Urothelium cell line (cell line): ENCODE results near the gene NR2F2.
A peak's percentile ranks its signal among the peaks of the same experiment; 100 is the strongest.

ENCODE experiments used
- DNase-seq: peaks from one replicate; pipeline ENCODE4 v3.0.0; 2011; ENCODE audit warnings: low spot score, mixed read lengths
- FAIRE-seq: peaks from 2 replicates; lab custom pipeline; 2011; peaks lifted over from hg19 to GRCh38; lab: Jason Lieb, UNC

The NR2F2 gene

DNA sequence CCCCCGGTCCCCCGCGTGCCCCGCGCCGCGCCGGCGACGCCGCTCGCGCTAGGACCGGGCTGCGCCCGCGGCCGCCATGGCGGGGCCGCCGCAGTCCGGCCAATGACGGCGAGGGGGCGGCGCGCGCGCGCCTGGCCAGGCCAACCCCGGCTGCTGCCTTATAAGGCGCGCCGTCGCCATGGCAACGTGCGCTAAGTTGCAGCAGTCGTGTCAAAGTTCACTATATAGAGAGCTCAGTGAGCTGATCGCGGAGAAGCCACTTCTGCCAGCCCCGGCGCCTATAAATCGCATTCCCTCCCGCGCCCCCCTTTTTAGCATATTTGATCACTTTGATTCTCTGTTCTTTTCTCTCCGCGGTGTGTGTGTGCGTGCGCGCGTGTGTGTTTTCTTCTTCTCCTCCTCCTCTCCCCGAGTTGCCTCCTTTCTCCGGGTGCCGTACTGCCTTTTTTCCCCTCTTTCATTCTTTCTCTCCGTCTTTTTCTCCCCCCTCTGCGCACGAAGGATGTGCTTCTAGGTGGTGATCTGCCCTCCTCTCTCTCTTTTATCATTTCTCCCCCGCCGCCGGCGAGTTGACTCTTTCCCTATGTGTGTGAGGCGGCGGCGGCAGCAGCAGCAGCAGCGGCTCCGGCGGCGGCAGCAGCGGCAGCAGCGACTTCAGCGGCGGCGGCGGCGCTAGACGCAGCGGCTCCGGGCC lies at the start of gene NR2F2:
NR2F2 (plus strand) TSS at position 251 of the 694 bp plus-strand sequence. CDS start 1,406 bp downstream, outside the sequence.
- peak; percentile 95 for DNase-seq
- no peak for FAIRE-seq

DNA sequence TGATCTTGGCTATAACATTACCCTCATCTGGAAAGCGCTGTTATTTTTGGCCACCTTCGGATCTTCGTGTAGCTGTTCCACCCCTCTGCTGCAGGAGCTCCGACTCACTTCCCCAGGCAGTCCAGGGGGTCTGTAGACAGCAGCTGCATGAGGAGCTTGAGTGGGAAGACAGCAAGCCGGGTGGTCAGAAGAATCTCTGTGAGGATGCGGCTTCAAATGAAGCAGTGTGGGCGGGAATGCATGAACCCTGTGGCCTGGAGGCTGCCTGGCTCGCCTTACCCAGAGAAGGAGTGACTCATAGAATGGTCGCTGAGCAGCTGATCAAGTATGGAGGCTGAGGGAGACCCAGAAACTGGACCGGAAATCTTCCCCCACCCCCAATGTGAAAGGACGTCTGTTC lies 45.2 kb upstream of the NR2F2 start:
- DNase-seq (peak; percentile 64), FAIRE-seq (peak; percentile 78)

DNA sequence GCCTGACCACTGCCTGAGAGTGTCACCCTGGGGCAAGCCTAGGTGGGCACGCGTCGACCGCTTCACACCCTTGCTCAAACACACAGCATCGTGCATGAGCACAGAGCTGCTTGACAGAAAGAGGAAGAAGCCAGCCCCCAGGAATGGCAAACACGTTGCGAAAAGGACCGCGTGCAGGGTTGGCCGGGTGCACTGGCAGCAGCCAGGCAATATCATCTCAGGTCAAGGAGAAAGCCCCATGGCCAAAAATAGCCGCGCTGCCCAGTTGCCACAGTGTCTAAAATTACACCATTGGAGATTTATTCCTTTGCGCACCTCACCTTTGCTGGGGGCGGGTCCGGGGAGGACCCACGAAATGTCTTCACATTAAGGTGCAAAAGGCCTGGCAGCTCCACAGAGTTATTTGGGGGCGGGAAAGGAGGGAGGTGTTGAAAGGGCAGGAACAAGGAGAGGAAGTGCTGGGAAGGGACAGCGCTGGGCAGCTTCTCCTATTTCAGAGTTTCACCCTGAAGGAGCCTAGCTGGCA lies 44.7 kb upstream of the NR2F2 start:
- no peak for FAIRE-seq
- DNase-seq = no peak

DNA sequence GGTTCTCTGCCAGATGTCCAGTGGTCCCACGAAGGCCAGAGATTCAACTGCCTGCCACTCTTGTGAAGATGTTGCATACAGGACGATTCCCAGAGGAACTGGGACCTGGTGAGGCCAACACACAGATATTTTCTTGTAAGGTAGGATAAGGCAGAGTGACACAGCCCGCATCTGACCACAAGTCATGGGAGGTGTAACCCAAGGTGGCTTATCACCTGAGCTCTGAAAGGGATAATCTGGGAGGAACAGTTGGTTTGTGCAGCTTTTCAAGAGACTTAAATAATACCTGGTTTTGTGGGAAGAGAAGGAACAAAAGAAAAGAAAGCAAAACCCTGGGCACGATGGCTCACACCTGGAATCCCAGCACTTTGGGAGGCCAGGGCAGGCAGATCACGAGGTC lies 39.8 kb upstream of the NR2F2 start:
- no peak for FAIRE-seq
- DNase-seq = no peak

DNA sequence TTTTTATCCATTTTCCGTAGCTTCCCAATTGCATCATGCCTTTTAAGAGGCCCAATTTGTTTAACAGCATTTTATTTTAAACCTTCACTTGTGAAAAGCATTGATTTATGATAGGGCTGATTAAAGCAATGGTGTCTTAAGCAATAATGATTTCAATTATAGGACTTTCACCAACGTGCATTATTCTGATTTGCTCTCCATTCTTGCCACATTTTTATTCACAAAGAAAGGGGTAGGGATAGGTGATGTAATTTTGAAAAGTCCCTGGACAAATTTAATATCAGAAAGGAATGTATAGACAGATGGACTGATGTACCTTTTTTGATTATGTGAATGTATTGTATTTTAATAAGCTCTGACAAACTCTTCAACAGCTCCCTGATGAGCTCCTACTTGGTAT lies 37.9 kb upstream of the NR2F2 start:
- no peak for FAIRE-seq

DNA sequence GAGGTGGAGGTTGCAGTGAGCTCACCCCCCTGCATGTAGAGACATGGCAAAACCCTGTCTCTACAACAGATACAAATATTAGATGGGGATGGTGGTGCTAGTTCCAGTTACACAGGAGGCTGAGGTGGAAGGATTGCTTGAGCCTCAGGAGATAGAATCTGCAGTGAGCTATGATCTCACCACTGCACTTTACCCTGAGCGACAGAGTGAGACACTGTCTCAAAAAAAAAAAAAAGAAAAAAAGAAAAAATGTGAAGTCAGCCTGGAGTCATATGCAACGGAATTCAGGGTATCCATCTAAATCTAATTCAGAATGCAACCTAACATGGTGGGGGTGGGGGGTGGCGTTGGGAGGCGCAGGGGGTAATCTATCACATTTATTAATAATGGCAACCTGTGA lies 37.1 kb upstream of the NR2F2 start:
- no peak for DNase-seq
- FAIRE-seq = no peak

More for the DNA sequence above, 37.9 kb upstream of the NR2F2 start:
- DNase-seq = no peak

DNA sequence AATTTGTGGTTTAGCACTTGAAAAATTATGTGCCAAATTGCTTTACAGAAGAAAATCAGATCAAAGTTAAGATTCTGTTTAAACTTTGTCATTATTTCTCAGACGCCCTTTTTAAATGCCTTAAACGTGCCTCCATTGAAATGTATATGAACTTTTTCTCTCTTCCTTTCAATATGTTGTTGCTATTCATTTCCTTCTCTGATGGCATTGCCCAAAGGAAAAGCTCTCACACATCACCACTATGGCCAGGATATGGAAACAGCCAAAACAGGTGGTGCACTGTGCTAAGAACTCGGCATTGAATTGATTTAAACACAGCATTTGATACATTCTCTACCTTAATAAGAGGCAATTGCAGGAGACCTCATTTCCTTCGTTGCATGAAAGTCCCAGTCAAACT lies 35.7 kb upstream of the NR2F2 start:
- no peak for DNase-seq
- no peak for FAIRE-seq

DNA sequence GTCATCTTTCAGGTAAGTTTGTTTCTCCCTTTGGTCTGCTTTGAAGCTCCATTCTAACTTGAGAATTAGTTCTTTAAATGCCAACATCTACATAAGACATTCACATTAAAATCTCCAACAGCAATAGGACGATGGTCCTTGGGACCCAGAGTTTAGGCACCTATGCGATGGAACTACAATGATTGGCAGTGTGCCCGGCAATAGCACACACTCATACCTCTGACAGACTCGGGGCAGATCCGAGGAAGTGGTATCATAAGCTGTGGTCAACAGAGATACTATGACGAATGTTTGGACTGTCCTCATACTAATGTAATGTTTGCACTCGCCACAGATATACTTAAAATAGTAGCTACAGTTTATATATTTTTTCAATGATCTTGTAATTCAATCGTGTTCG lies 34.2 kb upstream of the NR2F2 start:
- DNase-seq (peak; percentile 76), FAIRE-seq (no peak)

DNA sequence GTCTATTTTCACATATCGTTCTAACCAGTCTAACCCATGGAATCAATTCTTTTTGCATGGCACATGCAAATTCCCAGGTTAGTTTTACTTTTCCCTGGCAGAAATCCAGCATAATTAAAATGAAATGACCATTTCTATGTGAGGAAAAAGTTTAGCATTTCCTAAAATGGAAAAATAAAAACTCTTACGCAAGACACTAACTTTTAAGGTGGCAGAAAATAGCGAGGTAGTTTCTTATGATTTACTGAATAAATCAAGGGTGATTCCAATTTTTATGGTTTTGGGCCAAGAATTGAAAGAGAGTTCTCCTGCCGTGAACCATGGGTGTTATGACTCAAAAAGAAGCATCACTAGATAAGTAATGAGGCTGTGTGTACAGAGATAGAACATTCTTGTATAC lies 32.7 kb upstream of the NR2F2 start:
- FAIRE-seq (no peak), DNase-seq (no peak)

DNA sequence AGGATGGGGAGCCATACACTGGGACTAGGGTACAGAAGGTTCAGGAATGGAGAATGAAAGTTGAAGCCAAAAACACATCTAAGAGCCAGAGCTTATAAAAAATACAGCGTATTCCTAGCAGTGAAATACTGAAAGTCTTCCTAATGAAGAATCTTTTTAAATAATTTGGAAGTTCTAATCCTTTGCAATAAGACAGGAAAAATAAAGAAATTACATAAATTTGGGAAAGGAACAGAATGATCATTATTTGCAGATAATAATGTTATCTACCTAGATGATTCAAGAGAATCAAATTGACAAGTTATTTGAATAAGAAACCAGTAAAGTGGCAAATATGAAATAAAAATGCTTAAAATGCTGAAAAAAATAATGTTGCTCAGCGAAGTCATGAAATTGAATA lies 32.3 kb upstream of the NR2F2 start:
- no peak for FAIRE-seq

DNA sequence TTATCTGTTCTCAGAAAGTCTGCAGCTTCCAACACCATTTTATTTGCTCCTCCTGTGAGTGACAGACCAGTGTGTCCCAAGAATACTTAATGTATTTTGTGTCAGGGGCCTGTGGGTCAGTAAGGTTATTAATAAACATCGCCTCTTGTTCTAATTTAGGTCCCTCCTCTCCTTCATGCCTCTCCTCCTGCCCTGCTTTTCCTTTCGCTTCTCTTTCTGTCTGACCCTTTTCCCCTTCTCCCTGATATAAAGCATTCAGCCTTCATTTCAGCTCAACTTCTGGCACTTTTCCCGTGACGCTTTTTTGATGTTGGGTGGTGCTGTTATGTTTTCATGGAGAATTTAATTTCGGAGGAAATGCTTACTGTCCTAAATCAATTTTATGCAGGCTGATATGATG lies 29.7 kb upstream of the NR2F2 start:
- FAIRE-seq (no peak), DNase-seq (no peak)

More for the DNA sequence above, 32.3 kb upstream of the NR2F2 start:
- no peak for DNase-seq

DNA sequence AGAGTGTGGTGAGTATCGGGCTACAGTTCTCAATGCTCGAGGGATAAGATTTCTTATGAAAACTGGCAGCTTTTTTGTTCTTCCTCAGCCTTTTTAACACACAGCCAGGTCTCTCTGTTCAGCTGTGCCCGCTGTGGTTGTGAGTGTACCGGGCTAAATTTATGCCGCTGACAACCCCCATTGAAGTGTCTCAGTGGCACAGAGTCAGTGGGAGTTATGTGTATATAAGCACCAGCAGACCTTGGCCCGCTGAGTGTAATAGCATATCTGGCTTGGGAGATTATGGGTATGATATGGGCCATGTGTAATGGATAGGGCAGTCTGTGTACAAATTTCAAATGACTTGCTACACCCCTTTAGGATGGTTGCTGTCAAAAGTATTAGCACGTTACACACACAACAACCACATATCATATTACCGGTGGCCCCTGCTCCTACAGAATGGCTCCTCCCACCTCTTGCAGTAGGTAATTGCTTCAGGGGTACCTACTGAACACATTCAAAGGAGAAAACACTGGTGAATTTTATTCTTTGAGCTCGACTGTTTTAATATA lies 26.9 kb upstream of the NR2F2 start:
- no peak for FAIRE-seq
- DNase-seq = no peak

DNA sequence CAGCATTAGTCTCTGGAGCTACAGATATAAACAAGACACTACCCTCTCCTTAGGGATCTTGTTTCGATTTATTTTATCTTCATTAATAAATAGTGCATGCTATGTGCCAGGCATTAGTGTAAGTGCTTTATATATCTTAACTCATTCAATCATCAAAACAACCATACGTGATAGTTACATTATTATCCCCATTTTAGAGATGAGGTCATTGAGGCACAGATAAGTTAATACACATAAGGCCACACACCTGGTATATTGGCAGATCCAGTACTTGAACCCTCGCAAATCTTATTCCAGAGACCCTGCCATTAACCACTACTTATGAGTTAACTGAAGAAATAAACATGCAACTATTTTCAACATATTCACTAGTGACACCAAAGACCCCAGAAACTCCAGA lies 25.7 kb upstream of the NR2F2 start:
- FAIRE-seq = no peak
- DNase-seq = no peak

DNA sequence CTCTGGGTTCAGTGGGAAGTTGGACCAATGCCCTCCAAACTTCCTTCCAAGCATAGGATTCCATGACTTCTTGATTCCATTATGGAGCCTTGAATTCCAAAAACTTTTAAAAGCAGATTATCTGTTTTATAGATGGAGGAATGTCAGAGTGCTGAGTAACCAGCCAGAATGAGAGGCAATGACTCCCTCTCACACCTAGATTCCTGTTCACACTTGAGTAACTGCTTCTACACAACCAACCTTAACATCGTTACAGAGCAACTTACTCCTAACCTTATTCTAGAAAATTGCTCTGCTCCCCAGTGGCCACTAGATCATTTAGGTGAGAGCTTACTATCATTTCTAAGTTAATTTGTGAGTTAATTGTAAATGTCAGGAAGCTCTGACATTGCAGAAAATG lies 24.2 kb upstream of the NR2F2 start:
- no peak for DNase-seq
- no peak for FAIRE-seq

DNA sequence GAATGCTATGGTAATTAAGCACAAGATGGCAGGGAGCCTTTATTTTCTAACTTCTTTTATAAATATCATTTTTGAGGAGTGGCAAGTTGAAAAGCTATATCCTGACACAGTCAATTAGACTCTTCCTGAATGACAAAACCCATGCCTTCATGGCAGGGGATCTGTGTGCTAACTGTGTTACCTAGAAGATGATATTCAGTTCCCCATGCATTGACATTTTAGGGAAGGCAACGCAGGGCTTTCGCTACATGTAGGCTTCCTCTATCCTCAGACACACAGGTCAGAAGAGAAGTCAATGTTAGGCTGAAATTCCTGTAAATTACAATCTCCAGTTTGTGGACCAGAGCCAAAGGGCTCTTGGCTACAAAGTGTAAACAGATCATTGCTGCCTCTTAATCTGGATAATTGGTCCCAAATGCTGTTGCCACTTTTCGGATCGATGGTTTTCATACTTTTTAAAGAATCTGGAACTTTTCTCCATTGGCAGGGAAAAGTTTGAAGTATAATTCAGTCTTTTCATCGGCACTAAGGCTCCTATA lies 22.6 kb upstream of the NR2F2 start:
- no peak for FAIRE-seq
- no peak for DNase-seq

DNA sequence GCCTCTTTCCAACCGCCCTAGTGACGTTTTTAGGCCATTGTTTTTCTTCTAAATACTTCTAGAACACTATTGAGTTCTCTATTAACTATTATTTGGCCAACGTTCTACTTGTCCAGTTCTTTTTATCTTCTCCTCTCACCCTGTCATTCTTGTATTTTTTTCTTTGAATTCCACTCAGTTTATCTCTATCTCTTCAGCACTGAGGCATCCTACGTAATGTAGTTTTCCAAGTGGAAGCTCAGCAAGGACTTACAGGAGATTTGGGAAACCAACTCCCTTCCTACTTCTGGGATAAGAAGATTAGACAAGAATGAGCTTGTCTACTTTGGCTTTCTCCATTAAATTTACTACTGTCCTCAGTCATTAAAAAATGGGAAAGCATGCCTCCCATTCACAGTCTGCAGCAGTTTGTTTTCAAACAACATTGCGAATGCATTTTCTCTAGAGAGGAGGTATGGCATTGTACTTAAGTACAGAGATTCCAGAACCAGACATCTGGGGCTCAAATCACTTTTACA lies 21.3 kb upstream of the NR2F2 start:
- DNase-seq (no peak), FAIRE-seq (no peak)

DNA sequence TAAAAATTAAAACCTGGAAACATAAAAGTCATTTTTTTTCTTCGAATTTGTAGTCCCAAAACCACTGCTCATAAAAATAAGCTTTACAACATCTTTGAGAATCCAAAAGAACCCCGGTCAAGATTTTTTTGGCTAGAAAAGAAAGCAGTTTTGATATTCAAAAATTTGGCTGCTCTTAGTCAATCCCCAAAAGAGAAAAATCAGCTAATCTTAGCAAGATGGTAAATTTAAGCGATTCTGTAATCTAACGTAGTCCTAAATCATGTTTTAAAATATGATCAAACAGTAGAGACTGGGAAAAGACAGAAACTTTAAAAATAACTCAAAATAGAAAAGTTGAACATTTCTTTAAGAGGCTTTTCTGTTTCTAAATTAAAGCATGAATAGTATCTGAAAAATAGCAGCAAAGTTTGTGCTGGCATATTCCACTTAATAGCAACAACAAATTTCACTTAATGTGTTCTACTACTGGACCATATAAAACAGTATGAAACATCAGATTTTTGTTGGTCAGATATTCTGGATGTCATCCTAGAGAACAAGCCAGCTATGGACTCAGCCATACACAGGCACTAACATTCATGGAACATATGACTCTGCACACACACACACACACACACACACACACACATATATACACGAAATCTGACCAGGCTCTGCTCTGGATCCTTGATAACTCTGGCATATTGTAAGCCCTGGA lies 19.1 kb upstream of the NR2F2 start:
- peak; percentile 13 for FAIRE-seq

DNA sequence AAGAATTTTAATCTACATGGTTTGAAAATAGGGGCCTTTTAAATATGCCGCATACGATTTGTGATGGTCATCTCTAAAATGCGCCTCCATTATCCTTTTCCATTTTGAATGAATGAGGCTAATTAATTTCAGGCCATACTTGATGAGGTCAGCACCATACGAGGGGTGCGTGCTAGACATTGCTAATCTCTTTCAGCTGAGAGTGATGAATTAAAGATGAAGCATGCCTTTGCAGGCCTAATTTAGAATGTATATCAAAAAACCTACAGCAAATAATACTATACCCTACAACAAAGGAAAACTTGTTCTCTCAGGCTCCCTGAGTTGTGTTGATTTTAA lies 18.6 kb upstream of the NR2F2 start:
- FAIRE-seq = no peak
- no peak for DNase-seq

More for the DNA sequence above, 19.1 kb upstream of the NR2F2 start:
- no peak for DNase-seq

DNA sequence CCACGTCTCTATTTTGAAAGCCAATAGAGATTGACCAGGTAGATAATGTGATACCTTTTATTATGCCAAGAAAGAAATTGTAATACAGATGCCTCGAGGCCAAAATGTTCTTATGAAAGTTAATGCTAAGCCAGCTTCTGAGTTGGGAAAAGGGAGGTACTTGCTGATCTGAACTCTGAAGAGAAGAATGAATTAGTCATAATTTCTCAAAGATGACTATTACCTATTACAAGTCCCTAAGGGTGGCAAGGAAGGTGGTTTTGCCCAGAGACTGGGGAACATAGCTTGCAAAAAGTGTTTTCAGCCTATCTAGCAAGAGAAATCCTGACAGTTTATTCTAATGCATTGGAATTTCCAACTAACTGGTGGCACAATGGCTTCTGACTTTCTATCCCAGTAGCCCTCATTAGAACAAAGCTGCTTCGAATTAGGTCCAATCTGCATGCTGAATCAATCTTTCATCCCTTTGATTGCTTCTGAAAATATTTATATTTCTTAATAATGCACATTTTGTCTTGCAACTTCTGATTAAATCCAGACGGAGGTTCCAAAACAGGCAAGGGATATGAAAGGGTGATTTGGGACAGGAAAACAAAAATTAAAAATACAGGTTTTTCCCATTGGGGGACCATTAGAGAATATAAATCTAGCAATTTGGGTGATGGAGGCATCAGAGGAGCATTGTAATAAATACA lies 17.7 kb upstream of the NR2F2 start:
- no peak for FAIRE-seq
- DNase-seq = no peak

DNA sequence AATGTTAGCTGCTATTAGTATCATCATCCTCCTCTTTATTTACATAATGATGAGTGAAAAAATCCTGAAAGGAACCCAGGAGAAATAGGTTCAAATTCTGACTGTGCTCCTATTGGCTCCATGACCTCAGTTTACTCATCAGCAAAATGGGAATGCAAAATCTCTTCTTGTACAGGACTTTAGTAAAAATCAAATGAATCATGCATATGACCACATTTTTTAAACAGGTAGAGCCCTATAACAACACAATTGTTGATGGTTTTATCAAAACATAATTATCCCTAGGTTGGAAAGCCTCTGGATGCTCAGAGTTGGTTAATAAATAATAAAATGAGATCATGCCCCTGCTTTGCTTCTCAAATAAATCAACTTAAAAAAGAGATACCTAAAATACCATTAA lies 16.0 kb upstream of the NR2F2 start:
- FAIRE-seq = no peak
- no peak for DNase-seq

DNA sequence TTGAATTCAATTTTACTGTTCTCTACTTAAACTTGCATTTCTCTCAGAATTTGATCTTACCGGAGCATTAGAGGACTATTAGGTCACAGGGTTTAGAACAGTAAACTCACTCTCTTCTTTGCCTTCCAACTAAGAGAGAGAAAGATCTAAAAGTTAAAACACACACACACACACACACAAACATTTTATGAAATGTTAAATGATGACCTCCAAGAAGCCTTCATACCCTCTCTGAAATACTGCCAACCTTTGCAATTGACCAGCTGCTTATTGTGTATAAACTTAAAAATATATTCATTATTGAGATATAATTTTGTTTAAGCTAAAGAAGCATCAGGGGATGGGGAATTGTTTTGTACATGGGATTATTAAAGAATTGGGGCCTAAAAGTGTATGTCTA lies 15.5 kb upstream of the NR2F2 start:
- no peak for FAIRE-seq

More for the DNA sequence above, 15.5 kb upstream of the NR2F2 start:
- no peak for DNase-seq
